Esophagus squamous epithelium (tissue), 4 donors: ENCODE results near the gene ABHD4.

ENCODE experiments used
- POLR2A ChIP-seq, 4 donors: fragments of 450-650 bp; IDR thresholded peaks; one replicate each; pipeline ENCODE4 v1.6.1; 2017; ENCODE audit warnings: antibody characterized with exemption in 4 of 4, mild to moderate bottlenecking in 4 of 4, moderate library complexity in 3 of 4
- TF ChIP-seq, protein P1 (sequence below), 6 experiments: fragments of 450-650 bp in 4 of 6; fragments of 200-600 bp in 2 of 6; sonication (generic) in 2 of 6; IDR thresholded peaks; one replicate each; pipeline ENCODE4 v1.5.1; 2016 to 2019; ENCODE audit warnings: antibody characterized with exemption in 6 of 6, mild to moderate bottlenecking in 4 of 6, moderate library complexity in 4 of 6

DNA sequence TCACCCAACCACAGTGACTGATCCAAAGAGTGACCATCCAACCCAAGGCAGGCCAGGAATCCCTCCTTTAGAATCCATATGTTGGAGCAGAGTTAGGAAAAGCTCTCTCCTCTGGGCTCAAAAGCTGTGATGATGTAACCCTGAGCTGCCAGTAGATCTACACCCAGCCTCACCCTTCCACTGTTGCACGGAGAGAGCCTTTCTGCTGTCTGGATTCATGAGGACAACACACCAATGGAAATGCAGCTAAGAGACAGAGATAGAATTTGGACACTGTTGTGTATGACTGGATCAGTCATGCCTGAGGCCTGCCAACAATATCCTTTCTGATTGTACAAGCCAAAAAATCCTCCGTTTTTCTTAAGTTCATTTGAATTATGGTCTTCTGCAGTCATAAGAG lies 50.4 kb downstream of the ABHD4 start:
- TF ChIP-seq, protein P1, sequence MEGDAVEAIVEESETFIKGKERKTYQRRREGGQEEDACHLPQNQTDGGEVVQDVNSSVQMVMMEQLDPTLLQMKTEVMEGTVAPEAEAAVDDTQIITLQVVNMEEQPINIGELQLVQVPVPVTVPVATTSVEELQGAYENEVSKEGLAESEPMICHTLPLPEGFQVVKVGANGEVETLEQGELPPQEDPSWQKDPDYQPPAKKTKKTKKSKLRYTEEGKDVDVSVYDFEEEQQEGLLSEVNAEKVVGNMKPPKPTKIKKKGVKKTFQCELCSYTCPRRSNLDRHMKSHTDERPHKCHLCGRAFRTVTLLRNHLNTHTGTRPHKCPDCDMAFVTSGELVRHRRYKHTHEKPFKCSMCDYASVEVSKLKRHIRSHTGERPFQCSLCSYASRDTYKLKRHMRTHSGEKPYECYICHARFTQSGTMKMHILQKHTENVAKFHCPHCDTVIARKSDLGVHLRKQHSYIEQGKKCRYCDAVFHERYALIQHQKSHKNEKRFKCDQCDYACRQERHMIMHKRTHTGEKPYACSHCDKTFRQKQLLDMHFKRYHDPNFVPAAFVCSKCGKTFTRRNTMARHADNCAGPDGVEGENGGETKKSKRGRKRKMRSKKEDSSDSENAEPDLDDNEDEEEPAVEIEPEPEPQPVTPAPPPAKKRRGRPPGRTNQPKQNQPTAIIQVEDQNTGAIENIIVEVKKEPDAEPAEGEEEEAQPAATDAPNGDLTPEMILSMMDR (IDR thresholded peaks at IDR 0.05): no peak
- TF ChIP-seq POLR2A (IDR thresholded peaks at IDR 0.05): no peak
